Measurements from ENCODE around the gene PAN3.

PAN3 gene

DNA sequence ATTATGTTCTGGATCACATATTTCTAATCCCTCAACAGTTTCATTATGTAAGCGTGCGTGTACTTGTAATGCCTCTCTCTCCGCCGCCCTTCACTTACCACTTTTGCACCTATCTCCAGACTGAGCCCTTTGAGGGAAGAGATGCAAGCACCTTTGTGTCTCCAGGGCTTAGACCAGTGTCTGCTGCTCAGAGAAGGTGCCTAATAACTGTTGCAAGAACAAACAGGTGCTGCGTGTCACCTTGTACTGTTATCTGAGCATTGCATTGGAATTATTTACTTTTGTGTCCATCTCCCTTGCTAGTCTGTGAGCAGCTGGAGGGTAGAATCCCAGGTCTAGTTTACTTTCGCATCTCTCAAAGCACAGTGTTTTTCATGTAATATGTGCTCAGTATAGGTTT lies 200.4 kb downstream of the PAN3 start:
- DNase-seq (ENCODE audit: low spot score): no peak

DNA sequence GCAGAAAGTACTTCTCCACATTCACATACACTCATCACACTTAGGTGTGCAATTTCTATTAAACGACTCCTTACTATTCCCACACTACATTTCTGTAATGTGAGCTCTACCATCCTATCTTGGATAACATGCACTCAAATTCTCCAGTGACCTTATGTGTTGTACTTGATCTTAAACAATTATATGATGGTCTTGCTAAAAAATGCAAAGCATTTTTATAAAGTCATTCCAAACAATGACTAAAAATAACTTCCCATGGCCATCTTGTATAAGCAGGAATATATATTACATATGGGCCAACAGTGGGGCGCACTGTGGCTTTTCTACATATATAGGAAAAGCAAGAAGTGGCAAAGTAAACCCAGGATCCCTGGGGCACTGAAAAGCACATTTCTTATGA lies 201.1 kb downstream of the PAN3 start:
- DNase-seq (ENCODE audit: low spot score): no peak

DNA sequence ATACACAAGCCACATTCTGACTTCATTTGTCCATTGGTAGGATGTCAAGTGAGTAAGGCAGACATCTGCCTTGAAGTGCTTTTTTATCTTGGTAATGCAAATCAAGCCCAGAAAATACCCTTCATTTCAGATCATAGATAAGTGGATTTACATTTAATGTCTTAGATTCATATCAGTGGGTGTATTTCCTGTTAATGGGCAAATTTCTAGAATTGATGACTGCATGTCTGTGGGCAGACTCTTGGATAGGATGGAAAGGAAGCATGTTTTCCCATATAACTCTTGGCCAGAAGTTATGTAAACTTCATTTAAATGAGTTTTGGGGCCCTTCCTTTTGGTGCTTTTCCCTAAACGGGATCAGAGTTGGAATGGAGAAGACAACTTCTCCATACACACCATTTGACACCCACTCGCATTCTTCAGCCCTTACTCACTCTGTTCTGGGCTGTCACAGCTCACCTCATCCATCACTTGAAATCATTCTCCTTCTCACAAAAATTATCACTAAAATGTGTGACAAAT lies 202.0 kb downstream of the PAN3 start:
- DNase-seq (ENCODE audit: low spot score): no peak

GRCh38 chr13:28342251-28342650 lies 203.9 kb downstream of the PAN3 start:
- no peak for DNase-seq (ENCODE audit: low spot score)

GRCh38 chr13:28344163-28344562 lies 205.8 kb downstream of the PAN3 start:
- no peak for DNase-seq (ENCODE audit: low spot score)
